ENCODE measurements around the gene TSPAN3. TPM values are rescaled to one million over a fixed set of nuclear protein-coding genes. Genes with fewer than 3 reads are reported as not detected.

TSPAN3 gene
- total RNA-seq, 1 experiment from 2014 or later, result 404 TPM

GRCh38 chr15:77042245-77042919 lies 28.5 kb downstream of the TSPAN3 start:
- Mint-ChIP-seq H3K9me3 (ENCODE audit: low read depth, unreplicated experiment) (no peaks in the 10 kb centered on the region), H3K4me1 (ENCODE audit: low read depth, unreplicated experiment) (peaks cover 13% of the 10 kb centered on the region), H3K4me3 (ENCODE audit: low read depth, unreplicated experiment) (no peak overlapping the region), H3K36me3 (ENCODE audit: insufficient read depth, unreplicated experiment) (peaks cover 36% of the 10 kb centered on the region), H3K27me3 (ENCODE audit: unreplicated experiment) (no peaks in the 10 kb centered on the region), H3K27ac (ENCODE audit: unreplicated experiment) (no peak overlapping the region)
- no TSS peak for BruUV-seq (replicated peaks)
- DNase-seq, result no peak
- intact Hi-C loops (cut with micrococcal nuclease; ENCODE audit: unreplicated experiment), result no loop called here
- CTCF ChIA-PET, result no interaction called here
- no peak for TF ChIP-seq CTCF (IDR thresholded peaks at IDR 0.05; ENCODE audit: unreplicated experiment)

GRCh38 chr15:77040673-77041072 lies 30.2 kb downstream of the TSPAN3 start:
- no peaks in the 10 kb centered on the region for H3K27me3 Mint-ChIP-seq (ENCODE audit: unreplicated experiment)
- CTCF ChIA-PET, result interaction anchor here (0.5 to 1.6 kb wide), 2 partner anchors 11 to 420 kb away, joined by 3 to 4 read pairs; no protein-coding TSS in a partner anchor
- H3K4me3 Mint-ChIP-seq (ENCODE audit: low read depth, unreplicated experiment), result no peak overlapping the region
- no peak for TF ChIP-seq CTCF (IDR thresholded peaks at IDR 0.05; ENCODE audit: unreplicated experiment)
- intact Hi-C loops (cut with micrococcal nuclease; ENCODE audit: unreplicated experiment), result no loop called here
- BruUV-seq (replicated peaks), result no TSS peak
- DNase-seq, result no peak
- H3K9me3 Mint-ChIP-seq (ENCODE audit: low read depth, unreplicated experiment), result no peaks in the 10 kb centered on the region
- peaks cover 19% of the 10 kb centered on the region for H3K4me1 Mint-ChIP-seq (ENCODE audit: low read depth, unreplicated experiment)
- H3K27ac Mint-ChIP-seq (ENCODE audit: unreplicated experiment), result no peak overlapping the region
- H3K36me3 Mint-ChIP-seq (ENCODE audit: insufficient read depth, unreplicated experiment), result peaks cover 53% of the 10 kb centered on the region

- no peak for DNase-seq
- Mint-ChIP-seq H3K9me3 (ENCODE audit: low read depth, unreplicated experiment) (no peaks in the 10 kb centered on the region), H3K36me3 (ENCODE audit: insufficient read depth, unreplicated experiment) (peaks cover 53% of the 10 kb centered on the region), H3K4me1 (ENCODE audit: low read depth, unreplicated experiment) (peaks cover 15% of the 10 kb centered on the region), H3K27me3 (ENCODE audit: unreplicated experiment) (no peaks in the 10 kb centered on the region), H3K4me3 (ENCODE audit: low read depth, unreplicated experiment) (no peak overlapping the region), H3K27ac (ENCODE audit: unreplicated experiment) (no peak overlapping the region)
- no peak for TF ChIP-seq CTCF (IDR thresholded peaks at IDR 0.05; ENCODE audit: unreplicated experiment)
- CTCF ChIA-PET, result interaction anchor here (0.5 to 1.6 kb wide), 2 partner anchors 12 to 421 kb away, joined by 3 to 4 read pairs; no protein-coding TSS in a partner anchor
- no TSS peak for BruUV-seq (replicated peaks)
- intact Hi-C loops (cut with micrococcal nuclease; ENCODE audit: unreplicated experiment), result no loop called here
Observed at GRCh38 chr15:77039848-77040247, 31.1 kb downstream of the TSPAN3 start.

- TF ChIP-seq CTCF (IDR thresholded peaks at IDR 0.05; ENCODE audit: unreplicated experiment), result no peak
- Mint-ChIP-seq H3K4me3 (ENCODE audit: low read depth, unreplicated experiment) (no peak overlapping the region), H3K27me3 (ENCODE audit: unreplicated experiment) (no peaks in the 10 kb centered on the region), H3K4me1 (ENCODE audit: low read depth, unreplicated experiment) (peaks cover 15% of the 10 kb centered on the region), H3K36me3 (ENCODE audit: insufficient read depth, unreplicated experiment) (peaks cover 60% of the 10 kb centered on the region), H3K27ac (ENCODE audit: unreplicated experiment) (no peak overlapping the region), H3K9me3 (ENCODE audit: low read depth, unreplicated experiment) (no peaks in the 10 kb centered on the region)
- no peak for DNase-seq
- intact Hi-C loops (cut with micrococcal nuclease; ENCODE audit: unreplicated experiment), result no loop called here
- CTCF ChIA-PET, result no interaction called here
- no TSS peak for BruUV-seq (replicated peaks)
Observed at GRCh38 chr15:77039217-77039533, 31.7 kb downstream of the TSPAN3 start.

All from Calu3 (cell line).